ENCODE measurements around the gene GALNT9. TPM values are rescaled to one million over a fixed set of nuclear protein-coding genes. Genes with fewer than 3 reads are reported as not detected.
"Not testable (repeated sequence)": the region's sequence is repeated elsewhere in the genome, so short reads cannot be mapped to it uniquely, and the experiment has no call there.

Gene GALNT9
- total RNA-seq, 8 experiments from 2014 or later = 0.40 to 23.8 (median 1.3) TPM

DNA sequence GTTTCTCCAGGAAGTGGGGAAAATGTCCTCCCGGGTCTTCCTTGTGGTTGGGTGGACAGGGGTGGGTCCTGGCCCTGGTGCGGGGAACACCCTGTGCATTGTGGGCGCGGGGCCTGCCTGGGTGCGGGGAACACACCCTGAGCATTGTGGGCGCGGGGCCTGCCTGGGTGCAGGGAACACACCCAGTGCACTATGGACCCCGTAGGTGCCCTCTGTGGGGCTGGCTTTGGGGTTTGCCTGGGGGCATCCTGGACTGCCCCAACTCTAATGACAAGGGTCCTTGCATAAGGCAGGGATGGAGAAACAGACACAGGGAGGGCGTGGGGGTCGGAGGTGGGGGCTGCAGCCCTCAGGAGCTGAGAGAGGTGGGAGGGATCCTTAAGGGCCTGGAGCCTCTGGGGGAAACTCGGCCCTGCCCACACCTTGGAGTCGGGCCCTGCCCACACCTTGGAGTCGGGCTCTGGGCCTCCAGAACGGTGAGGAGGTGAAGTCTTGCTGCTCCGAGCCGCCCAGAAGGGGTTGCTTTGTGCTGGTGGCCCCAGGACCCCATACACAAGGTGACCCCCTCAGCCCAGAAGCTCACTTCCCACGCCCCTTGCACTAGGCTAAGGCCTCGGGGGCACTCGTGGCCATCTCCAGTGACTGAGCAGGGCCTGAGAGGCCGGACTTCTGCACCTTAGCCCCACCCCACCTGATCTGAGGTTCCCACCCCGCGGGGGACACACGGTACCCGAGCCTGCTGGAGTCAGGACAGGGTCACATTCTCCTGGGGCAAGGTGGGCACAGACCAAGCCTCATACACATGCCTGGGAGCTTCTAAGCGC is 69.3 kb downstream of the GALNT9 start:
- ATAC-seq (replicated peaks in 6 of 8) = no peak
- in situ Hi-C loops (cut with MboI; ENCODE audit: low pct_unique_long_range_greater_than_20kb in 2 of 9, low sequenced_read_pairs in 9 of 9, unreplicated experiment in 9 of 9) = no loop called here
- no peak overlapping the region for H3K27ac ChIP-seq

DNA sequence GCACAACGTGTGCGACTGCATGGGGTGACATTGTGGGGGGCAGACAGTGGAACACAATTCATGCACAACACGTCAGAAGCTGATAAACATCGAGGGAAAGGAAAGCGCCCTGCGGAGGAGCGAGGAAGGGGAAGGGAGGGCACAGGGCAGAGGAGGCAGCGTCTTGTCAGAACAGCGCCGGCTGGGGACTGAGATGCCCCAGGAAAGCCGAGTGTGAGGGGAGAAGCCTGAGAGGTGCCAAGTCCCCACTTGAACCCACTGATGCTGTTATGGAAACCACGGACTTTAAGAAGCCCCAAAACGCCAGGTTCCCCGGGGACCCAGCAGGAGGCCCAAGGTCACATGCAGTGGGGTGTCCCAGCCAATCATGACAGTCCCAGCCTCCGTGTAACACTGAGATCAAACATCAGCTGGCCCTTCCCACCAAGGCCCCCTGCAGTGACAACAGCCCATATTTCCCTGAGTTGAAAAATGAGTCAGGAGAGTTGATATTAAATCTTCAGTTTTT is 70.0 kb downstream of the GALNT9 start:
- Histone ChIP-seq H3K27ac (no peak overlapping the region), H3K4me3 (no peak overlapping the region), H3K4me1 (replicated peaks in 1 of 2) (peaks cover 0 to 3% of the 10 kb centered on the region in 2 donors)
- ATAC-seq (replicated peaks in 6 of 8) = no peak
- 20 to 90% (median 50%) methylated on average over 2 to 9 of the region's 15 CpGs; no CpG with 5 or more reads in 3 of the 10 experiments for WGBS, 10 experiments
- in situ Hi-C loops (cut with MboI; ENCODE audit: low pct_unique_long_range_greater_than_20kb in 2 of 9, low sequenced_read_pairs in 9 of 9, unreplicated experiment in 9 of 9) = no loop called here

More for the DNA sequence above, 69.3 kb downstream of the GALNT9 start:
- peaks cover 0 to 3% of the 10 kb centered on the region in 2 donors for H3K4me1 ChIP-seq (replicated peaks in 1 of 2)
- 65% methylated on average over 2 of the region's 25 CpGs; no CpG with 5 or more reads in 9 of the 10 experiments for WGBS, 10 experiments
- H3K4me3 ChIP-seq = no peak overlapping the region

DNA sequence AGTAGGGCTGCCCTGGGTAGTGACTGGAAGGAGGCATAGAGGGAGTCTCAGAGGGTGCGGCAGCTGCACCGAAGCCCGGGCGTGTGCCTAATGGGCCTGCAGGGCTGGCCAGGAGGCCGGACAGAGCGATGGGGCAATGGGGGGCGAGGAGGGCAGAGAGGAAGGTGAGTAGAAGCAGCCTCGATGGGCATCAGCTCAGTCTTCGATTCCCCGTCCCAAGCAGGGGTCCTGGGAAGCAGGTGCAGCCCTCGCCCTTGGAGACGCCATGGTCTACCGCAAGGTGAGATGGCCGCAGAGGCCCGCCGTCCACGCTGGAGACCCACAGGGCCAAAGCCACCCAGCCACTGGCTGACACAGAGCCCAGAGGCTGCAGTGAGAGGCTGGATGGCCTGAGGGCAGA is 70.8 kb downstream of the GALNT9 start:
- no peak for ATAC-seq (replicated peaks in 6 of 8)
- no peak overlapping the region for H3K4me3 ChIP-seq
- WGBS, 10 experiments = 73 to 100% (median 77%) methylated on average over 2 to 12 of the region's 17 CpGs; no CpG with 5 or more reads in 6 of the 10 experiments
- H3K27ac ChIP-seq = no peak overlapping the region
- in situ Hi-C loops (cut with MboI; ENCODE audit: low pct_unique_long_range_greater_than_20kb in 2 of 9, low sequenced_read_pairs in 9 of 9, unreplicated experiment in 9 of 9) = no loop called here
- no peaks in the 10 kb centered on the region for H3K4me1 ChIP-seq (replicated peaks in 1 of 2)

DNA sequence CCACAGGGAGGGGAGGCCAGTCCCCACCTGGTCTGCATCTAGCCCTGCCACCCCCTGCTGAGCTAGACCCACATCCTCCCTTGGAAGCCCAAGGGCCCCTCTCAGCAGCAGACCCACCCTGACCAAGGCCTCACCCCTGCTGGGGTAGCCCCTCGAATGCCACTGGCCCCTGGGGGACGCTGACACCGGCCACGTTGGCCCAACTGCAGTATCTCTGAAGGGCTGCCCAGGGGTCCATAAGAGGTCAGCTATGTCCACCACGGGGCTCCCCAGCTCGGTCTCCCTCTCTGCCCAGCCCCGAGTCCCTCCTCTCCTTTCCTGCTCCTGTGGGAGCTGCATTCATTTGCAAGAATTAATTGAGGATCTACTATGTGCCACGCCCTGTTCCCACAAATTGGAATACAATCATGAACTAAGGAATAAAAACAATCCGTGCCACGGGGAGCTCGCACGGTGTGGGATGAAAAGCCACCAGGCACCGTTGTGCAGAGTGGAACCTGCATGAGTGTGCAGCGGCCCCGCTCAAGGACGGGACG is 71.4 kb downstream of the GALNT9 start:
- in situ Hi-C loops (cut with MboI; ENCODE audit: low pct_unique_long_range_greater_than_20kb in 2 of 9, low sequenced_read_pairs in 9 of 9, unreplicated experiment in 9 of 9) = no loop called here
- Histone ChIP-seq H3K4me1 (replicated peaks in 1 of 2) (no peaks in the 10 kb centered on the region), H3K4me3 (no peak overlapping the region), H3K27ac (no peak overlapping the region)
- WGBS, 10 experiments = 0 to 90% (median 83%) methylated on average over 1 to 13 of the region's 17 CpGs
- ATAC-seq (replicated peaks in 6 of 8) = no peak

DNA sequence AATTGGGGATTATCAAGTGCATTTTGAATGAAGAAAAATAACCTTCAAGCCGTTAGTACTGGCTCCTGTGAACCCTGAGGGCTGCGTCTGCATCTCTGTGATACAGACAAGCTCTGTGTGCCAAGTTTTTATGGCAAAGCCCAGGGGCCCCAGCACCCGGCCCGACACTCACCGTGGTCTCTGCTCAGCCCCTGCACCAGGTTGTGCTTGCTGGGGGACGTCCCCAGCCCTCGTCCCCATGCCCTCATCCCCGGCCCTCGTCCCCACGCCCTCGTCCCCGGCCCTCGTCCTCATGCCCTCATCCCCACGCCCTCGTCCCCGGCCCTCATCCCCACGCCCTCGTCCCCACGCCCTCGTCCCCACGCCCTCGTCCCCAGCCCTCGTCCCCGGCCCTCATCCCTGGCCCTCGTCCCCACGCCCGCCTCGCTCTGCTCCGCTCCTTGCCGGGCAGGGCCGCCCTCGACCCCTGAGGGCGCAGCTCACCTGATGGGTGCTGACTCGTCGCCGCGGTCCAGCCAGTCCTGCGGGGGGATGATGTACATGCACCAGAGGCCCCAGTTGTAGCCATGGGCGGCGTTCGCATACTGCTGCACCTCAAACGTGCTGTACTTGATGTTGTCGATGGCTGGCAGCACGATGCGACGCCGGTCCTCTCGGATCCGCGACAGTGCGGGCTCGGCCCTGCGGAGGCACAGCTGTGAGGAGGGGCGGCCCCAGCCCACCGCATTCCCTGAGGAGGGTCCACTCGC is 72.0 kb downstream of the GALNT9 start:
- Histone ChIP-seq H3K4me3 (no peak overlapping the region), H3K27ac (no peak overlapping the region), H3K4me1 (replicated peaks in 1 of 2) (no peaks in the 10 kb centered on the region)
- in situ Hi-C loops (cut with MboI; ENCODE audit: low pct_unique_long_range_greater_than_20kb in 2 of 9, low sequenced_read_pairs in 9 of 9, unreplicated experiment in 9 of 9) = no loop called here
- 20 to 84% (median 44%) methylated on average over 2 to 3 of the region's 56 CpGs; no CpG with 5 or more reads in 7 of the 10 experiments for WGBS, 10 experiments
- no peak for ATAC-seq (replicated peaks in 6 of 8)

DNA sequence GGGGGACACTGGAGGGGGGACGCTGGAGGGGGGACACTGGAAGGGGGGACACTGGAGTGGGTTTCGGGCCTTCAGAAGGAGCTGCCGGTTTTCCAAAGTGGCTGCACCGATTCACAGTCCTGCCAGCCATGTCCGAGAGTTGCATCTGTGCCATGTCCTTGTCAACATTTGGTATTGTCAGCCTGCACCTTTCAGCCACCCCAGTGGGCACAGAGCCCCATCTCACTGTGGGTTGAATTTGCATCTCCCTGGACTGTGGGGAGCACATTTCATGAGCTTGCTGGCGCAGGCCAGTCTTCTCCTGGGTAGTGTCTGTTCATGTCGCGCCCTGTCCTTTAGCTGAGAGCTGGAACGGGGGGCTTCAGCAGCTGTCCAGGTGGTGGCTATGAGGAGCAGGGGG is 72.7 kb downstream of the GALNT9 start:
- Histone ChIP-seq H3K4me3 (no peak overlapping the region), H3K4me1 (replicated peaks in 1 of 2) (no peaks in the 10 kb centered on the region), H3K27ac (no peak overlapping the region)
- ATAC-seq (replicated peaks in 6 of 8) = no peak
- 23 to 75% (median 40%) methylated on average over 2 to 6 of the region's 9 CpGs; no CpG with 5 or more reads in 5 of the 10 experiments for WGBS, 10 experiments
- in situ Hi-C loops (cut with MboI; ENCODE audit: low pct_unique_long_range_greater_than_20kb in 2 of 9, low sequenced_read_pairs in 9 of 9, unreplicated experiment in 9 of 9) = no loop called here

DNA sequence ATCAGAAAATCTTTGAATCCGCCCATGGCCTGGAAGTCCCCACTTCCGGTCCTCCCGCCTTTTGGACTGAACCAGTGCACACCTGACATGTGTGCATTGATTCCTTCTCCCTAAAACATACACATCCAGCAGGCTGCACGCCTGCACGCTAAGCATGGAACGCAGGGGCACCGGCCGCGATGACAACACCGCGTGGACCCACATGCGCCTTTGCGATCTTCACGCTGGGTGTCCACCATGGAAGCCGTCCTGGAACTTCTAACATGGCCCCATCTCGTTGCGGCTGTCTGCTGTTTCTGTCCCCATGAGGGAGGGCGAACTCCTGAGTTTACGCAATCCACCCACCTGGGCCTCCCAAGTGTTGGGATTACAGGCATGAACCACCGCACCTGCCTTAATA is 73.7 kb downstream of the GALNT9 start:
- ATAC-seq (replicated peaks in 6 of 8) = no peak
- 60 to 100% (median 63%) methylated on average over 1 to 14 of the region's 20 CpGs; no CpG with 5 or more reads in 3 of the 10 experiments for WGBS, 10 experiments
- in situ Hi-C loops (cut with MboI; ENCODE audit: low pct_unique_long_range_greater_than_20kb in 2 of 9, low sequenced_read_pairs in 9 of 9, unreplicated experiment in 9 of 9) = no loop called here
- Histone ChIP-seq H3K4me1 (replicated peaks in 1 of 2) (no peaks in the 10 kb centered on the region), H3K27ac (no peak overlapping the region), H3K4me3 (no peak overlapping the region)

DNA sequence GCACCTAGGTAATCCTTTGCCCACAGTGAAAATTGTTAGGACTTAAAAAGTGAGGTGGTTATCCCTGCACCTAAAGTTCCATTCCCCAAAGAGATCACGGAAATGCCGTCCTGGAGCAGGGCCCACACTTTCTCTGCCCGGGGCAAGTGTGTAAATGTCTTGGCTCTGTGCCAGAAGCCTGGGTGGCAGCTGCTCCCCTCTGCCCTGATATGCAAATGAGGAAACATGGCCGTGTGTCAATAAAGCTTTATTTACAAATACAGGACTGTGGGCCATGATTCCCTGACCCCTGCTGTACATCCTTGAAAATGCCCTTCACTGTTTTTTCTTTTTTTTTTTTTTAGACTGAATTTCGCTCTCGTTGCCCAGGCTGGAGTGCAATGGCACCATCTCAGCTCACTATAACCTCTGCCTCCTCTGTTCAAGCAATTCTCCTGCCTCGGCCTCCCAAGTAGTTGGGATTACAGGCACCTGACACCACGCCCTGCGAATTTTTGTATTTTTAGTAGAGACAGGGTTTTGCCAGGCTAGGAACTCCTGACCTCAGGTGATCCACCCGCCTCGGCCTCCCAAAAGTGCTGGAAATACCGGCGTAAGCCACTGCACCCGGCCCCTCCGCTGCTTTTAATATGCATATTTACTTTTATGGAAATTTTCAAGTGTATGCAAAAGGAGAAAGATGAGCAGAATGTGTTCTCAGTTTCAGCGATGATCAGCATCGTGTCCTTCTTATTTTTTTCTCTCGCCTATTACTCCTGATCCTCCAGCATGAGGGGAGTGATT is 75.5 kb downstream of the GALNT9 start:
- H3K4me1 ChIP-seq (replicated peaks in 1 of 2) = peaks cover 0 to 10% of the 10 kb centered on the region in 2 donors
- no peak overlapping the region for H3K27ac ChIP-seq
- H3K4me3 ChIP-seq = no peak overlapping the region
- in situ Hi-C loops (cut with MboI; ENCODE audit: low pct_unique_long_range_greater_than_20kb in 2 of 9, low sequenced_read_pairs in 9 of 9, unreplicated experiment in 9 of 9) = no loop called here
- ATAC-seq (replicated peaks in 6 of 8) = peak in 1 of 8 experiments; percentile 33
- WGBS, 10 experiments = 8 to 90% (median 58%) methylated on average over 3 to 14 of the region's 18 CpGs

DNA sequence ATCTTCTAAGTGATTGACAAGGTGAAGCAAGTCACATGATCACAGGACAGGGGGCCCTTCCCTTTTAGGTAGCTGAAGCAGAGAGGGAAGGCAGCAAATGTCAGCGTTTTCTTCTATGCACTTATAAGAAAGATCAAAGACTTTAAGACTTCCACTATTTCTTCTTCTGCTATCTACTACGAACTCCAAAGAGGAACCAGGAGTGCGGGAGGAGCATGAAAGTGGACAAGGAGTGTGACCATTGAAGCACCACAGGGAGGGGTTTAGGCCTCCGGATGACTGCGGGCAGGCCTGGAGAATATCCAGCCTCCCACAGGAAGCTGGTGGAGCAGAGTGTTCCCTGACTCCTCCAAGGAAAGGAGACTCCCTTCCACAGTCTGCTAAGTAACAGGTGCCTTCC is 76.4 kb downstream of the GALNT9 start:
- ATAC-seq (replicated peaks in 6 of 8); H3K27ac ChIP-seq; in situ Hi-C loops (cut with MboI; ENCODE audit: low pct_unique_long_range_greater_than_20kb in 2 of 9, low sequenced_read_pairs in 9 of 9, unreplicated experiment in 9 of 9); H3K4me3 ChIP-seq: not testable (repeated sequence)
- H3K4me1 ChIP-seq (replicated peaks in 1 of 2) = peaks cover 0 to 15% of the 10 kb centered on the region in 2 donors
- no CpG with 5 or more reads among the region's 5 CpGs for WGBS, 10 experiments

DNA sequence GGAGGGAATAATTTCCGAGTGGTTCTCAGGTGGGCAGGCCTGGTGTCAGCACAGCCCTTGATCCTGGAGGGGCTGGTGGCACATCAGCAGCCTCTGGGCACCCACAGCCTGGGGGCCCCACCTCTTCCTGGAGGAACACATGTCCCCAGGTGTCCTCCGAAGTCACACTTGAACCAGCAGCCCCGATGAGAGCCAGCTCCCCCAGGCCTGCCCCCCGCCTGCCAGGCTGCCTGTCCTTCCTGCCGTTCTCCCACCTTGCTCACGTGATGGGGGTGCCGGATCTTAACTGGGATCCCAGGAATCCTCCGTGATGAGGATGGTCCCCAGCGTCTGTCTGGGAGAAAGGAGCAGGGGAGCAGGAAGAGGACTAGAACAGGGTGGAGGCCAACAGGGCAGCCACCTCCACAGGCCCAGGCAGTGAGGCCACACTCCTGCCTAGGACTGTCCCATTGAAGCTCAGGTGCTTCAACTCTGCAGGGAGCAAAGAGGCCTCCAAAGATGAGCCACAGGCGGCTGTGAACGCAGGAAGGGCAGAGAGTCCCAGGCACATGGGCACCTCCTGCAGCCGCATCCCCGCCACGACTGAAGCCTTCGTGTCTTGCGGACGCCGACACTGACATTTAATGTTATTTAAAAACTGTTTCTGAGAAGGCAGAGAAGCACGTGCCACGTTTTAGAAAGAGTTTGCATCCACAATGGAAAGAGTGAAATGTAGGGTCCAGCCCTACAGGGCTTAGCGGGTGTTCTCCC is 77.5 kb downstream of the GALNT9 start:
- WGBS, 10 experiments = 0 to 94% (median 73%) methylated on average over 1 to 10 of the region's 21 CpGs; no CpG with 5 or more reads in 3 of the 10 experiments
- Histone ChIP-seq H3K27ac (no peak overlapping the region), H3K4me3 (no peak overlapping the region), H3K4me1 (replicated peaks in 1 of 2) (peaks cover 0 to 15% of the 10 kb centered on the region in 2 donors)
- in situ Hi-C loops (cut with MboI; ENCODE audit: low pct_unique_long_range_greater_than_20kb in 2 of 9, low sequenced_read_pairs in 9 of 9, unreplicated experiment in 9 of 9) = no loop called here
- ATAC-seq (replicated peaks in 6 of 8) = no peak

DNA sequence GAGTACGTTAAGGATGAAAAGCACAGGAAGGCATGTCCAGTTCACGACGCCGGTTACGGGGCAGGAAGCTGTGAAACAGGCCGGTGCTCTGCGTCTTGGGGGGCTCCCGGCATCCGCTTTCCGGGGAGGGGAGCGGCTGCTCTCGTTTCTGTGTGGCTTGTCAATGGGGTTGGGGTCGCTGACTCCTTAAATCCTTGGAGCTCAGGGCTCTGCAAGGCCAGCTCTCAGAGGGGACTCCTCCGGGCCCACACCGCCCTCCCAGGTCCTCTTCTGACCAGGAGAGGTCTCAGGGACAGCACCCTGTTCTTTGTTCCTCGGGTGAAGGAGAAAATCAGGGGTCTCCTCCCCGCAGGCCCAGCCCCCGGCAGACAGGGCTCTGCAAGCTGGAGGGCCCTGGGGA is 78.1 kb downstream of the GALNT9 start:
- Histone ChIP-seq H3K27ac (no peak overlapping the region), H3K4me1 (replicated peaks in 1 of 2) (peaks cover 0 to 15% of the 10 kb centered on the region in 2 donors), H3K4me3 (no peak overlapping the region)
- in situ Hi-C loops (cut with MboI; ENCODE audit: low pct_unique_long_range_greater_than_20kb in 2 of 9, low sequenced_read_pairs in 9 of 9, unreplicated experiment in 9 of 9) = no loop called here
- WGBS, 10 experiments = 0 to 100% (median 49%) methylated on average over 1 to 13 of the region's 18 CpGs; no CpG with 5 or more reads in 3 of the 10 experiments
- ATAC-seq (replicated peaks in 6 of 8) = no peak

DNA sequence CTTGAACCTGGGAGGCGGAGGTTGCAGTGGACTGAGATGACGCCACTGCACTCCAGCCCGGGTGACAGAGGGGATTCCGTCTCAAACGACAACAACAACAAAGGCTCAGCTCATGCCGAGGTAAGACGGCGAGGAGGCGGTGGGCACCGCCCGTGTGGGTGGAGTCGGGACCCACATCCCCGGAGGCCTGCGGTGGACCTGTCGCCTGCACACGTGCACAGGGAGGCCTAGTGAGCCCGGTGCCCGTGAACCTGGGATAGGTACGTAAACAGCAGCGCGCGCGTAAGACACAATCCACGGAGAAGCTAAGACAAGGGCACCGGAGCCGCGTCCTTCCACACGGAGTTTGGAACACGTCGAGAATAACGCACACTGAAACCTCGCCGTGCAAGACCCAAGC is 78.7 kb downstream of the GALNT9 start:
- WGBS, 10 experiments = 86 to 96% (median 89%) methylated on average over 4 to 18 of the region's 33 CpGs; no CpG with 5 or more reads in 4 of the 10 experiments
- Histone ChIP-seq H3K4me3 (no peak overlapping the region), H3K27ac (no peak overlapping the region), H3K4me1 (replicated peaks in 1 of 2) (peaks cover 0 to 15% of the 10 kb centered on the region in 2 donors)
- ATAC-seq (replicated peaks in 6 of 8) = no peak
- in situ Hi-C loops (cut with MboI; ENCODE audit: low pct_unique_long_range_greater_than_20kb in 2 of 9, low sequenced_read_pairs in 9 of 9, unreplicated experiment in 9 of 9) = no loop called here
